Germinal center (tissue), 1 donor: Measurements from ENCODE around the gene BAX.

Experiments used
- DNase-seq: peaks from one replicate; pipeline ENCODE4 v3.0.0; 2012; ENCODE audit warnings: mixed read lengths, low spot score

Gene BAX

DNA sequence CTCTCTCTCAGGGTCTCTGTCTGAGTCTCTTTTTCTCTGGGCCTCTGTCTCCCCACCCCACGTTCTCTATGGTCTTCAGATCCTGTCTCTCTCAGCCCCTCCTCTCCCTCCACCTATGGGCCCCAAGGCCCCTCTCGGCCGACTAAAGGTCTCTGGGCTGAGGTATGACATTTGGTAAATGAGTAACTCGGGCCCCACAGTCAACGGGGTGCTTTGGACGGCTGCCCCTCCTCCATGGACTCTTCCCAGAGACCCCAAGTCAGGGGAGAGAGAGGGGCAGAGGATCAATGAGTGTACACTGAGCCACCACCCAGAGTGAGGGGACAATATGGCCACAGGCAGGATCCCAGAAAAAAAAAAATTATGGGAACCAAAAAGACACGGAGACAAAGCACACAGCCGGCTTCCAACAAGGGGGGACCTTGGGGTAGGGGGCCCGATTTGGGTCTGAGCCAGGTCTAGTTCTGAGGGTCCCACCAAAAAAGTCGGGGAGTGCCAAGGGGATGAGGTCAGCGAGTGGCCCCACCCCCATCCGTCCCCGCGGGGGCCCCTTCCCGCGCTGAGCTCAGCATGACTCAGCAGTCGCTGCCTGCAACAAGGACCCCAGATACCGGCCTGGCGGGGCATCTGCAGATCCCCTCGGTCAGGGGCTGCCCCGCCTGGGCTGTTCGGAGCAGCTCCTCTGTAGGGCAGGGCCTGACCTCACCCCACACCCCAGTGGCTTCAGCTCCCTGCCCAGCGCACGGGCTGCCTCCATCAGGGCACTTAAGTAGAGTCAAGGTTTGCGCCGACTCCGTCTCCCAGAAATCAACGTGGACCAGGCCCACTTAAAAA is 8.9 kb downstream of the BAX start:
- peak; percentile 31 for DNase-seq

DNA sequence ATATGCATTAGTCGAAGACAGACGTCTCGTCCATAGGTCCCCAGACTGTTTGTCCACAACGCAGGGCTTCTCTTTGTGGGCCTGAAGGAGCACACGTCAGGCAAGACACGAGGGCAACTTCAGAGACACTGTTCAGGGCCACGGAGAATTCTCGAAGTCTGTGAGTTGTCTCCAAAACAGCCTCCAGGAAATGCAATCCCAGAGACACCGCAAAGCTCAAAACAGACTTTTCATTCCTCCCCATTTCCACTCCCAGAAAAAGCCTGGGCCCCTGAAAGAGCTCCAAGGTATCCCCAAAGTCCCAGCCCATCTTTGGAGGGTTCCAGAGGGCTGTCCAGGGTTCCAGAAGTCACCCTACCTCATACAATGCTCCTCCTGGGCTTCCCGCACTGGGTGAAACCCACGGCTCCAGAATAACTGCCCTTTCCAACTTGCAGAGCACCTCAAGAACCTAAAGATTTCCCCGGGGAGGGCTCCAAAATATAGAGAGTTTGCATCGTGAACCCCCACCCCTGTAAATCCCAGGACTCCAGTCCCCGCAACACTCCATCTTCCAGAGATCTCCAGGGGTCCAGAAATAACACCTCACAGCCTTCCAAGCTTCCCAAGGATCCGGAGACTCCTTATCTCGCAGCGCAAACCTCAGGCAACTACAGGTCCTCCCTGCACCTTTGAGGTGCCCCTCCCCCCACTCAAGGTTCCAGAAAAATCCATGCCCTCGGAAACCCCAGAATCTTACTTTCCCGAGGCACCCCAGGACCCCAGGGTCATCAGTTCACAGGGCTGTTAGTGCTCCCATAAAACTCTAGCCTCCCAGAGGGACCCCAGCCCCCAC is 9.7 kb downstream of the BAX start:
- DNase-seq = no peak

DNA sequence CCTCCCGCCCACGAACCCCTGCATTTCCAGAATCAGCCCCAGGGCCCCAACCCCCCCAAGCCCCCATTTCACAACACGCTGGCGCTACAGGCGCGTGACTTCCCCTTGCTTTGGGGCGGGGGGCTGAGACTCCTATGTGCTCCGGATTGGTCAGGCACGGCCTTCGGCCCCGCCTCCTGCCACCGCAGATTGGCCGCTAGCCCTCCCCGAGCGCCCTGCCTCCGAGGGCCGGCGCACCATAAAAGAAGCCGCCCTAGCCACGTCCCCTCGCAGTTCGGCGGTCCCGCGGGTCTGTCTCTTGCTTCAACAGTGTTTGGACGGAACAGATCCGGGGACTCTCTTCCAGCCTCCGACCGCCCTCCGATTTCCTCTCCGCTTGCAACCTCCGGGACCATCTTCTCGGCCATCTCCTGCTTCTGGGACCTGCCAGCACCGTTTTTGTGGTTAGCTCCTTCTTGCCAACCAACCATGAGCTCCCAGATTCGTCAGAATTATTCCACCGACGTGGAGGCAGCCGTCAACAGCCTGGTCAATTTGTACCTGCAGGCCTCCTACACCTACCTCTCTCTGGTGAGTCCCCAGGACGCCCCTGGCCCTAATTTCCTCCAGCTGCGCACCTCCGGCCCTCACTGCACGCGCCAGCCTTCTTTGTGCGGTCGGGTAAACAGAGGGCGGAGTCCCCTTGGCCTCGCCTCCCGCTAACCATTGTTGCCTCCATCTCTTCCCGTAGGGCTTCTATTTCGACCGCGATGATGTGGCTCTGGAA is 10.5 kb downstream of the BAX start, which contains the start of gene FTL:
TSS of gene FTL (plus strand) at position 270 of the 766 bp plus-strand sequence. CDS start at position 469, 199 bp downstream.
- DNase-seq = peak; percentile 97

DNA sequence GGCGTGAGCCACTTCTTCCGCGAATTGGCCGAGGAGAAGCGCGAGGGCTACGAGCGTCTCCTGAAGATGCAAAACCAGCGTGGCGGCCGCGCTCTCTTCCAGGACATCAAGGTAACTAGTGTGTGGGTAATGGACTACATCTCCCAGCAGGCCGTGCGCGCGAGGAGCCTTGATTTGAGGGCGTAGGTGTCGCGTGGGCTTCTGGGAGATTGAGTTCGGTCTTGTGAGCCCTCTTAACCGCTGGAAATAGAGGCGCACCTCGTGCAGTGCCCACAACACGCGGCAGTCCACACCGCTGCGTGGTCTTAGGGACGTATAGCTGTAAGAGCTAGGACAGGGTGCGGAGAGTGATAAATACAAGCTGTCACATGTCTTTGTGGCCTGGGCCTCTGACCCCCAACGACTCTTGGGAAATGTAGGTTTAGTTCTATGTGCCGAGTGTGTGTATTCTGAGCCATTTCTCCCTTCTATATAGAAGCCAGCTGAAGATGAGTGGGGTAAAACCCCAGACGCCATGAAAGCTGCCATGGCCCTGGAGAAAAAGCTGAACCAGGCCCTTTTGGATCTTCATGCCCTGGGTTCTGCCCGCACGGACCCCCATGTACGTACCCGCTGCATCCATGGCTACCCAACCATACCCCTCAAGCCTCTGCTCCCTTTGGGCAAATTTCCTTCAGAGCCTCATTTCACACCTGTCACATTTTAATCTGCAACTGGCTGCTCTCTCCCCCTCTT is 11.3 kb downstream of the BAX start:
- peak; percentile 83 for DNase-seq

DNA sequence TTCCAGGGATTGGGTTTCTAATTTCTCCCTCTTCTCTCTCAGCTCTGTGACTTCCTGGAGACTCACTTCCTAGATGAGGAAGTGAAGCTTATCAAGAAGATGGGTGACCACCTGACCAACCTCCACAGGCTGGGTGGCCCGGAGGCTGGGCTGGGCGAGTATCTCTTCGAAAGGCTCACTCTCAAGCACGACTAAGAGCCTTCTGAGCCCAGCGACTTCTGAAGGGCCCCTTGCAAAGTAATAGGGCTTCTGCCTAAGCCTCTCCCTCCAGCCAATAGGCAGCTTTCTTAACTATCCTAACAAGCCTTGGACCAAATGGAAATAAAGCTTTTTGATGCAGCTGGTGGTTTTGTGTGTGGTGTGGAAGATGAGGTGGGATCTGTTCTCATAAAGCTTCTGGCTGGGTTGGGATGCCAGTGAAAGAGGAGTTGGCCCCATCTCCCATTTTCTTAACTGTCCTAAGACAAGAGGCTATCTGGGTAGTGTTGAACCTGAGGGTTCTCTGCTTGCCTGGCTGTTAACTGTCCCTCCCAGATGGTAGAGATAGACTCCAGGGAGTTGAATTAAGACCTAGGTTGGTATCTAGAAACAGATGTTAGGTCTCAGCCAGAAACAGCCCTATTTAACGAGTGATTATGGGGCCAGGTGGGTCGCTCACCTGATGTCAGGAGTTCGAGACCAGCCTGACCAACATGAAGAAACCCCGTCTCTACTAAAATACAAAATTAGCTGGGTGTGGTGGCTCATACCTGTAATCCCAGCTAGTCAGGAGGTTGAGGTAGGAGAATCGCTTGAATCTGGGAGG is 12.1 kb downstream of the BAX start:
- no peak for DNase-seq

DNA sequence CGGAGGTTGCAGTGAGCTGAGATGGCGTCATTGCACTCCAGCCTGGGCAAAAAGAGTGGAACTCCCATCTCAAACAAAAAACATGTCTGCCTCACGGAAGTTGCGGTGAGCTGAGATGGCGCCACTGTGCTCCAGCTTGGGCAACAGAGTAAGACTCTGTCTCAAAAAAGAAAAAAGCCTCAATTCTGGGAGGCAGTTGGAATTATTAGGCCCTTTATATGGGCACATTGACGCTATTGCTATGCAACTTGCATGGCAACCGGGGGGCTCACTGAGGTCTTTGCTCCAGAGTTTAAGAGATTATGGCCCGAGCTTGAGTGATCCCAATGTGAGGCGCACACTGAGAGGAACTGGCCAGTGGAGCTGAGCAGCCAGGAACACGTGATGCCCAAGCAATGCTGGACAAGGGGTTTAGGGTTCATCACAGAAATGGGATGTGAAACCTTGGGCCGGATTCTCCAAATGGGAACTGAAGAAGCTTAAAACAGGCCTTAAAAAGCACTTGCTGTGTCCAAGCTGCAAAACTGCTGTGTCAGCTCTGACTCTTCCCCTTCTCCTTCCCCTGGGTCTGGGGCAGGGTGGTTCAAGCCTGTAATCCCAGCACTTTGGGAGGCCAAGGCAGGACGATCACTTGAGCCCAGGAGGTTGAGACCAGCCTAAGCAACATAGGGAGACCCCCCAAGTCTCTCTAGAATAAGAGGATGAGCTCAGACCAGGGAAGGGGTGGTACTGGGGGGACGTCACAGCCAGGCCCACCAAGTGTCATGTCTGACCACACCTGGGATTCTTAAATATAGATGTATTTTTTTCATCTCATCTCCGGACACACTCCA is 12.9 kb downstream of the BAX start:
- no peak for DNase-seq

DNA sequence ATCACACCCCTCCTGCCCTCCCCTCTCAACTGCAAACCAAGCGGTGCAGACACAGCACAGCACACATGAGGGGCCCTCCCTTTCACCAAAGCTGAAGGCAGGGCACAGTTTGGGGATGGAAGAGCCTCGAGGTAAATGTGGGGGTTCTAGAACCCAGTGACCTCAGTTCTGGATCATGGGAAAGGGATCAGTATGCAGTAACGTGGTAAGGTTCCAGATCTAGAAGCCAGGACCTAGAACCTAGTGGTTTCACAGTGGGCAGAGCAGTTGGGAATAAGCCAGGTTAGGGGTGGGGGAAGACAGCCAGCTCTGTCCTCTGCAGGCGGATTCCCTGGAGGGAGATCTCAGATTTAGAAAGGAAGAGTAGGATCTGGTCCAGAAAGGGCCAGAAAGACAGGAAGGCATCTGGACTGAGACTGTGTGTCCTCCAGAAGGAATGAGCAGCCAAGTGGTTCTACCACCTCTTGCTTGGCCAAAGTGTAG is 13.5 kb downstream of the BAX start:
- no peak for DNase-seq

DNA sequence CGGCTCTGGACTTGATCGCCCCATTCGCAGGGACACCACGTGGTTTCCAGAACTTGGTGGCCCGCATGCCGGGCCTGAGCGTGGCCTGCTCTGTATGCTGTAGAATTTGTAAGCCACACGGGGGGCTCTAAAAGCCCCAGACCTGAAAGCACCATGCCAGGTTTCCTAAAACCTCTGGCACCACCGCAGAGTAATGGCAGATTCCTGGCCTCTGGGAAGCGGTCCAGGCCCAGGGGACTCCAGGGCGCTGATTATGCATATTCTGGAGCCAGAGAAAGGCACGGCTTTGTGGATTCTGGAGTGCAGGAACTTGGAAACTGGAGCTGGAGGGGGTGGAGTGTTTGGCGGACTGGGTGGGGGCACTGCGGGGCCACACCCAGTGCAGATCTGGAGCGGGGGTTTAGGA is 14.1 kb downstream of the BAX start:
- no peak for DNase-seq

DNA sequence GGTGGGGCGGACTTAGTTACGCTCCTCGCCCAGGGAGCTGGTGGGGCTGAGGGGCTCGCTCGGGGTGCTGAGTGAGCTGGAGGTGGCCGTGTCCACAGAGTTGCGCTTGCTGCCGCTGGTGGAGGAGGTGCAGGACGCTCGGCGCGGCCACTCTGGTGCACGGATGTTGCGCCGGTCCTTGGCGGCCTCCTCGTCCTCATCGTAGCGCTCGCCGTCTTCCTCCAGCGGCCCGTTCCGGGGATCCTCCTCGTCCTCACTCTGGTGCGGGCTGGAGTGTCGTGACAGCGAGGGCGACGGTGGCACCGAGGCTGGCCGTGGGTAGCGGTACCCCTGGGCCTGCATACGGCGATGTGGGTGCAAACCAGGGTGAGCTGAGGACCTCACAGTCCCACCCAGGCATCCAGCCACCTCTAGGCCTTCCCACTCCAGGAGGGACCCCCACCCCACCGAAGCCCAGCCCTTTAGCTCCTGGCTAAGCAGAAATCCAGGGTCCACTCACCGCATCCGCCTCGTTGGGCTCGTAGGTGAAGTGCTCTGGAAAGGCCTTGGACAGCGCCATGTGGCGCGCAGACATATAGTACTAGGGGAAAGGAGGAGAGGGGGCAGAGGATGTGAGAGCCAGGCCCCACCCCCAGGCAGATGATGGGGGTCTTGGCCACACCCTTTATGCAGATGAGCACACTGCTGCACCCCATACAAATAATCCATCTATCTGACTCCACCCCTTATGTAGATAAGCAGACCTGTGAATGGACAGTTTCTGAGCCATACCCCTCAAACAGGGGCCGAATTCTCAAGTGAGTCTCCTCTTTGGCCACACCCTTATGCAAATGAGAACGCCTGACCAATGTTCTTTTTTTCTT is 14.8 kb downstream of the BAX start:
- no peak for DNase-seq

DNA sequence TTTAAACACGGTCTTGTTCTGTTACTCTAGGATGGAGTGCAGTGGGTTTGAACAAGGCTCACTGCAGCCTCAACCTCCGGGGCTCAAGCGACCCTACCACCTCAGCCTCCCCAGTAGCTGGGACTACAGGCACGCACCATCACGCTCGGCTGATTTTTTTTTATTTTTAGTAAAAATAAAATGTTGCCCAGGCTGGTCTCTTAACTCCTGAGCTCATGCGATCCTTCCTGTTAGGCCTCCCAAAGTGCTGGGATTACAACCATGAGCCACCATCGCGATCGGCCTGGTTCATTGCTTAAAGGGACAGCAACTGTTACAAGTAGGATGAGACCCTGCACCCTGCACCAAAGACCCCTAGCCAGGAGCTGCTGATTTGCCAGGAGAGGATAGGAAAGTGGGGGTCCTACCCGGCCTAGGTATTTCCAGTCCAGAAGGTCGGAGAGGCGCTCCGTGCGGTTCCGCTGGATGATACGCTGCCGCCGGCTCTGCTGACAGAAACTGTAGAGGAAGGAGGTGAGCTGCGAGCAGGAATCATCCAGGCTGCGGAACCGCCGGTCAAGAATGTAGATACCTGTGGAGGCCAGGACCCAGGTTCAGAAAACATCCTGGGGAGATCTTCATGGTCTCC is 15.6 kb downstream of the BAX start:
- no peak for DNase-seq

DNA sequence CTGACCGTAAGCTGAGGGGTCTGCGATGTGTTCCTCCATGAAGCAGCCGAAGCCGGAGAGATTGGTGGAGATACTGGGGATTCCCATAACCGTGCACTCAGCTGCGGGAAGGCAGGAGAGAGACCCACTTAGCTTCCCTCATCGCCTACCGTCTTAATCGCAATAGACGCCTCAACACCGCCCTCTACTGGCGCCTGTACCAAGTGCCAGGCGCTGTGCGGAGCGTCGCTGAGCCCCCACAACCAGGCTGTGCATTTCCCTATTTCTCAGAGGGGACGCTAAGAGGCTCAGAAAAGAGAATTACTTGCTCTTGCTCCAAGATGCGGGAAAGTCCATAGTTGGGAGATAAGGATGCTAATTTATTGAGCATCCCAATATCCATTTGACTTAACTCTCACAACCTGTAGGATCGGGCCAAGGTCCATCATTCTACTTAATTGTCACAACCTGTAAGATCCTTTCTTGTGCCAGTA is 16.3 kb downstream of the BAX start:
- peak; percentile 84 for DNase-seq

DNA sequence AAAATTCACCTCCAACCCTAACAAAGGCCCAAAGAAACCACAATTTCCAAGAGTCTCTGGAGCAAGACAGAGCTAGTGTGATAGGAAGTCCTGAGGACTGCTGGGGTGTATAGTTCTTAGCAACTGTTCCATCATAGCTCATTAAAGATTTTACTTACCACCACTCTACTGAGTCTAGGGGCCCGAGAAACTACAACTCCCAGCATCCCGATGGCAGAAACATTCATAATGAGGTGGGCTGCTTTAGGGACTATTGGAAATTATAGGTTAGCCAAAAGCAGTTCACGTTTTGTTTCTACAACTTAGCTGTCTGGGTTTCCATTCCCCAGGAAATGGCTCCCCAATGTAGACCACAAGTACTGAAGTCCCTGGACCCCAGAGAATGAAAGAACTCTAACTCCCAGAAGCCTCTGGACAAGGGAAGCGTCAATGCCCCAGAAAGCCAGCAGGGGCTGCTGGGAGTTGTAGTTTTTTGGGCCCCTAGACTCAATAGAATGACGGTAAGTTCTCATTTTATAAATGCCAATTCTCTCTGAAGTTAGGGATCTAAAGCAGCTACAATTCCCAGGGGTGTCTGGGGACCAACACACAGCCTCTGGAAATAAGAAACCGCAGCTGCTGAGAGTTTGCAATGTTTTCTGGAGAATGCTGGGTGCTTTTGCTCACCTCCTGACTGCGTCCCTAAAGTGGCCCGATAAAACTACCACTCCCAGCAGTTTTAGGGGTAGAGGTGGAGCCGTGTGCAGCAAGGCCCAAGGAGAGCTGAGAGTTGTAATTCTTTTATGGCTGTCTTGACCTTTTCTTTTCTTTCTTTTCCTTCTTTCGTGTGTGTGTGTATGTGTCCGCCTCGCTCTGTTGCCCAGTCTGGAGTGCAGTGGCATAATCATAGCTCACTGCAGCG is 21.5 kb downstream of the BAX start:
- DNase-seq = peak; percentile 60

DNA sequence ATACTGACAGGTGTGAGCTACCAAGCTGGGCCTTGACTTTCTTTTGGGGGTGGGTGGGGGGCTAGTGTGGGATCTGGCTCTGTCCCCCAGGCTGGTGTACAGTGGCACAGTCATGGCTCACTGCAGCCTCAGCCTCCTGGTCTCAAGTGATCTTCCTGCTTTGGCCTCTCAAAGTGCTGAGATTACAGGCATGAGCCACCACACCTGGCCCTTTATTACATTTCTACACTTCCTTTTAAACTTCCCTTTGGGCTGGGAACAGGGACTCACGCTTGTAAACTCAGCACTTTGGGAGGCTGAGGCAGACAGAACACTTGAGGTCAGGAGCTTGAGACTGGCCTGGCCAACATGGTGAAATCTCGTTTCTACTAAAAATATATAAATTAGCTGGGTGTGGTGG is 22.4 kb downstream of the BAX start:
- no peak for DNase-seq

DNA sequence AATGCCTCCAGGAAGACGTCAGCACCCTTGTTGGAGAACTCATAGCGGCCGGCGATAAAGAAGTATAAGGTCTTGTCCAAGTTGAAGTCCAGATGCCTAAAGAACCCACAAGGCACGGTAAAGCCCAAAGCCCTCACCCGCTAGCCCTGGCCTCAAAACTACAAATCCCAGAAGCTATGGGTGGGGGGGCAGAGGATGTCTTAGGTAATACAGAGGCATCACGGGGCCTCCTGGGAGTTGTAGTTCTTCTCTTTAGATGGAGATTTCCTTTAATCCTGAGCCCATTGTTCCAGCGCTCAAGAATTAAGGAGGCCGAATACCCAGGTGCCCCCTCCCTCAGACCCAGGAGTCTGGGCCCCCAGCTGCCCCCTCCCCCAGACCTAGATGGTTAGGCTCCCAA is 27.6 kb downstream of the BAX start:
- no peak for DNase-seq

DNA sequence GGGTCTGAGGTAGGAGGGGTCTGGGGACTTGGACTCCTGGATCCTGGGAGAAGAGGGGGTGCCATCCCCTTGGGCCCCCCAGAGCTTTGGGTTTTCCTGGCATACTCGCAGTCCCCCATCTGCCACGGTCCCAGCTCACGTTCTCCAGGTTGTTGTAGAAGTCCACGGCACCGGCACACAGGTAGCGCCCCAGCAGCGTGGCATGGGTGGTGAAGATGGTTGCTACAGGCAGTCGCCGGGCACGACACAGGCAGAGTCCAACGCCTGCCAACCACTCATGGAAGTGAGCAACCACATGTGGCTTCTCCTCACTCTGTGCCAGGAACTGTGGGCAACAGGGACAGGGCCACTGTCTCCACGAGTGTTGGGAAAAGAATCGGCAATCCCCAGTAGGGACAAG is 31.0 kb downstream of the BAX start:
- DNase-seq = no peak

DNA sequence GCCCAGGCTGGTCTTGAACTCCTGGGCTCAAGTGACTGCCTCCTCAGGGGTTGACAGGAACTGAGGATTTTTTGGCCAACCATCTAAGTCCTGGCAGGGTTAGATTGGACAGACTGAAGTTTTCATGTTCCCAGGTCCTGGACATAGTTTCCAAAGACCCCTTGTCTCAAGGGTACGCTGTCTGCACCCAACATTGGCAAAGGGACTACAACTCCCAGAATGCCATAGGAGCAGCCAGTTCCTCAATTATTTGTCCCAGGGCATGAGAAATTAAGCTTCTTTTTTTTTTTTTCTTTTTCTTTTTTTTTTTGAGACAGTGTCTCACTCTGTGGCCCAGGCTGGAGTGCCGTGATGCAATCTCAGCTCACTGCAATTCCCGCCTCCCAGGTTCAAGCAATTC is 31.5 kb downstream of the BAX start:
- no peak for DNase-seq

DNA sequence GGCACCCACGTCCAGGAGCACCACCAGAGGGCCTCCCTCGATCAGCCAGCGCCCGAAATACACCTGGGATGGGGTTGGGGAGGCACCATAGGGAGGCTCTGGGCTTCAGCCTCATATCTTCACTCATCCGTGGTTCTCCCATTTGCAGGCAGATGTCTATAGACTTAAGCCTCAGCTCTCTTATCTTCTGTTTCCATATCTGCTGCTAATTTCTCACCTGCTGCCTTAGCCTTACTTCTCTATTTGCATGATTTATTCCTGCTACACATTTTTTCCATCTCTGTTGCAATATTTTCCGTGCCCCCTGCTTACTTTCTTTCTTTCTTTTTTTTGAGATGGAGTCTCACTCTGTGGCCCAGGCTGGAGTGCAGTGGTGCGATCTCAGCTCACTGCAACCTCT is 32.6 kb downstream of the BAX start:
- DNase-seq = no peak
